ENCODE results near the gene IGLON5. TPM values are rescaled to one million over a fixed set of nuclear protein-coding genes. Genes with fewer than 3 reads are reported as not detected.

IGLON5 gene
- total RNA-seq, 1 experiment from 2014 or later, result not detected

- H2AFZ ChIP-seq (ENCODE audit: low read depth, low read length, poor library complexity, severe bottlenecking), result no peak overlapping the region
- H3K4me1 ChIP-seq (ENCODE audit: control insufficient read depth in 1 of 2, insufficient read depth in 2 of 2, low read length in 2 of 2), result peaks cover 2 to 10% of the 10 kb centered on the region in 2 experiments; a peak in 2 of 4 replicates
- no peak overlapping the region for H3K27ac ChIP-seq (ENCODE audit: low read depth, low read length)
- H3K4me2 ChIP-seq (ENCODE audit: low read length), result no peak overlapping the region
- ChIA-PET CTCF (interaction anchor here (1.5 kb wide), 1 partner anchor 16 kb away, joined by 10 read pairs; no protein-coding TSS in a partner anchor), POLR2A (no interaction called here), RAD21 (ENCODE audit: low non-redundant PET in 1 of 2, low total read pairs in 2 of 2, uncharacterized antibody in 2 of 2, unreplicated experiment in 2 of 2) (no interaction called here)
- no peaks in the 10 kb centered on the region for H3K9me3 ChIP-seq (ENCODE audit: control insufficient read depth in 1 of 2, insufficient read depth in 1 of 2, low read depth in 1 of 2, low read length in 2 of 2)
- no peaks in the 10 kb centered on the region for H4K20me1 ChIP-seq (ENCODE audit: insufficient read depth)
- no peak overlapping the region for H3K9ac ChIP-seq (ENCODE audit: low read length)
- intact Hi-C loops (cut with micrococcal nuclease), result no loop called here
- no peak for TF ChIP-seq SRF (IDR thresholded peaks at IDR 0.05; ENCODE audit: low read depth)
- no TSS peak for BruUV-seq (replicated peaks)
- DNase-seq (ENCODE audit: low read depth, low spot score), result no peak
- H3K36me3 ChIP-seq (ENCODE audit: control insufficient read depth in 1 of 2, insufficient read depth in 2 of 2, low read length in 2 of 2), result no peaks in the 10 kb centered on the region
- no peak overlapping the region for H3K4me3 ChIP-seq (replicated peaks in 1 of 2; ENCODE audit: low read depth in 1 of 2, low read length in 2 of 2)
- H3K79me2 ChIP-seq (ENCODE audit: insufficient read depth, low read length), result no peaks in the 10 kb centered on the region
- no peaks in the 10 kb centered on the region for H3K9me2 ChIP-seq (ENCODE audit: insufficient read depth)
- peaks cover 8% of the 10 kb centered on the region; the same call in 1 of the 2 replicates for H3K27me3 ChIP-seq (ENCODE audit: insufficient read depth, low read length)
- no peak for ATAC-seq
Observed at GRCh38 chr19:51323481-51324166, 12.2 kb downstream of the IGLON5 start.

GRCh38 chr19:51324167-51324481, 12.7 kb downstream of the IGLON5 start:
- intact Hi-C loops (cut with micrococcal nuclease), result no loop called here
- H3K27me3 ChIP-seq (ENCODE audit: insufficient read depth, low read length), result peaks cover 8% of the 10 kb centered on the region; the same call in 1 of the 2 replicates
- no peaks in the 10 kb centered on the region for H3K36me3 ChIP-seq (ENCODE audit: control insufficient read depth in 1 of 2, insufficient read depth in 2 of 2, low read length in 2 of 2)
- ChIA-PET POLR2A (no interaction called here), RAD21 (ENCODE audit: low non-redundant PET in 1 of 2, low total read pairs in 2 of 2, uncharacterized antibody in 2 of 2, unreplicated experiment in 2 of 2) (no interaction called here), CTCF (interaction anchor here (1.5 kb wide), 1 partner anchor 15 kb away, joined by 10 read pairs; no protein-coding TSS in a partner anchor)
- no peaks in the 10 kb centered on the region for H4K20me1 ChIP-seq (ENCODE audit: insufficient read depth)
- no peak overlapping the region for H3K4me3 ChIP-seq (replicated peaks in 1 of 2; ENCODE audit: low read depth in 1 of 2, low read length in 2 of 2)
- peaks cover 2 to 10% of the 10 kb centered on the region in 2 experiments; a peak in 2 of 4 replicates for H3K4me1 ChIP-seq (ENCODE audit: control insufficient read depth in 1 of 2, insufficient read depth in 2 of 2, low read length in 2 of 2)
- H3K9me2 ChIP-seq (ENCODE audit: insufficient read depth), result no peaks in the 10 kb centered on the region
- no peak overlapping the region for H3K27ac ChIP-seq (ENCODE audit: low read depth, low read length)
- H3K9me3 ChIP-seq (ENCODE audit: control insufficient read depth in 1 of 2, insufficient read depth in 1 of 2, low read depth in 1 of 2, low read length in 2 of 2), result no peaks in the 10 kb centered on the region
- no peaks in the 10 kb centered on the region for H3K79me2 ChIP-seq (ENCODE audit: insufficient read depth, low read length)
- no peak for DNase-seq (ENCODE audit: low read depth, low spot score)
- no peak for ATAC-seq
- H2AFZ ChIP-seq (ENCODE audit: low read depth, low read length, poor library complexity, severe bottlenecking), result no peak overlapping the region
- no peak overlapping the region for H3K4me2 ChIP-seq (ENCODE audit: low read length)
- no peak overlapping the region for H3K9ac ChIP-seq (ENCODE audit: low read length)
- BruUV-seq (replicated peaks), result no TSS peak
- no peak for TF ChIP-seq MAX (IDR thresholded peaks at IDR 0.05)
- no peak for TF ChIP-seq EZH2 (IDR thresholded peaks at IDR 0.05)
- TF ChIP-seq ZBTB33 (IDR thresholded peaks at IDR 0.05; ENCODE audit: extremely low read depth, insufficient replicate concordance, low read length), result no peak
- no peak for TF ChIP-seq EGR1 (IDR thresholded peaks at IDR 0.05; ENCODE audit: low read depth)
- TF ChIP-seq SP1 (IDR thresholded peaks at IDR 0.05; ENCODE audit: low read depth), result no peak
- no peak for TF ChIP-seq CBX3 (IDR thresholded peaks at IDR 0.05; ENCODE audit: low read depth)
- no peak for TF ChIP-seq SIN3A (IDR thresholded peaks at IDR 0.05; ENCODE audit: low read depth)
- TF ChIP-seq CEBPB (IDR thresholded peaks at IDR 0.05; ENCODE audit: low read depth), result no peak
- TF ChIP-seq ELF1 (IDR thresholded peaks at IDR 0.05; ENCODE audit: borderline replicate concordance, low read depth), result no peak
- no peak for TF ChIP-seq FOSL1 (IDR thresholded peaks at IDR 0.05; ENCODE audit: low read depth)
- no peak for TF ChIP-seq SRF (IDR thresholded peaks at IDR 0.05; ENCODE audit: low read depth)
- no peak for TF ChIP-seq ZNF274 (IDR thresholded peaks at IDR 0.05; ENCODE audit: low read depth, low read length)
- TF ChIP-seq, protein P1, sequence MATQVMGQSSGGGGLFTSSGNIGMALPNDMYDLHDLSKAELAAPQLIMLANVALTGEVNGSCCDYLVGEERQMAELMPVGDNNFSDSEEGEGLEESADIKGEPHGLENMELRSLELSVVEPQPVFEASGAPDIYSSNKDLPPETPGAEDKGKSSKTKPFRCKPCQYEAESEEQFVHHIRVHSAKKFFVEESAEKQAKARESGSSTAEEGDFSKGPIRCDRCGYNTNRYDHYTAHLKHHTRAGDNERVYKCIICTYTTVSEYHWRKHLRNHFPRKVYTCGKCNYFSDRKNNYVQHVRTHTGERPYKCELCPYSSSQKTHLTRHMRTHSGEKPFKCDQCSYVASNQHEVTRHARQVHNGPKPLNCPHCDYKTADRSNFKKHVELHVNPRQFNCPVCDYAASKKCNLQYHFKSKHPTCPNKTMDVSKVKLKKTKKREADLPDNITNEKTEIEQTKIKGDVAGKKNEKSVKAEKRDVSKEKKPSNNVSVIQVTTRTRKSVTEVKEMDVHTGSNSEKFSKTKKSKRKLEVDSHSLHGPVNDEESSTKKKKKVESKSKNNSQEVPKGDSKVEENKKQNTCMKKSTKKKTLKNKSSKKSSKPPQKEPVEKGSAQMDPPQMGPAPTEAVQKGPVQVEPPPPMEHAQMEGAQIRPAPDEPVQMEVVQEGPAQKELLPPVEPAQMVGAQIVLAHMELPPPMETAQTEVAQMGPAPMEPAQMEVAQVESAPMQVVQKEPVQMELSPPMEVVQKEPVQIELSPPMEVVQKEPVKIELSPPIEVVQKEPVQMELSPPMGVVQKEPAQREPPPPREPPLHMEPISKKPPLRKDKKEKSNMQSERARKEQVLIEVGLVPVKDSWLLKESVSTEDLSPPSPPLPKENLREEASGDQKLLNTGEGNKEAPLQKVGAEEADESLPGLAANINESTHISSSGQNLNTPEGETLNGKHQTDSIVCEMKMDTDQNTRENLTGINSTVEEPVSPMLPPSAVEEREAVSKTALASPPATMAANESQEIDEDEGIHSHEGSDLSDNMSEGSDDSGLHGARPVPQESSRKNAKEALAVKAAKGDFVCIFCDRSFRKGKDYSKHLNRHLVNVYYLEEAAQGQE (IDR thresholded peaks at IDR 0.05; ENCODE audit: low read depth), result no peak
- TF ChIP-seq RAD21 (IDR thresholded peaks at IDR 0.05; ENCODE audit: low read depth), result no peak
- no peak for TF ChIP-seq POLR2AphosphoS5 (IDR thresholded peaks at IDR 0.05; ENCODE audit: low read depth, low read length)
- no peak for TF ChIP-seq TCF7L2 (IDR thresholded peaks at IDR 0.05; ENCODE audit: borderline replicate concordance, extremely low read depth, insufficient read depth, insufficient read length)
